ENCODE measurements around the gene FTO.

GRCh38 chr16:53715023-53715384 is 11.0 kb downstream of the FTO start:
- TF ChIP-seq TAF1 (IDR thresholded peaks at IDR 0.05; ENCODE audit: borderline replicate concordance, insufficient read depth, low read length) (no peak), REST (IDR thresholded peaks at IDR 0.05; ENCODE audit: insufficient read depth in 1 of 2, low read depth in 2 of 2, low read length in 2 of 2) (no peak), POLR2AphosphoS5 (IDR thresholded peaks at IDR 0.05; ENCODE audit: low read depth, low read length) (no peak), SIN3A (IDR thresholded peaks at IDR 0.05; ENCODE audit: borderline replicate concordance, insufficient read depth, low read length) (no peak), FOXP2 (optimal IDR thresholded peaks at IDR 0.05; ENCODE audit: borderline replicate concordance, extremely low read depth, extremely low read length, insufficient read depth) (no peak)

Data from PFSK-1 (cell line).